Liver (tissue), 9 donors: ENCODE results near the gene APBA2. TPM values are rescaled to one million over a fixed set of nuclear protein-coding genes. Genes with fewer than 3 reads are reported as not detected.

Experiments used
- DNase-seq: peaks from one replicate; pipeline ENCODE4 v3.0.0-alpha.2; 2017; ENCODE audit warnings: low spot score
- H3K27ac ChIP-seq, 2 donors: one replicate each; pipeline ENCODE4 v1.7.0; 2013; ENCODE audit warnings: inconsistent platforms in 2 of 2, low read length in 2 of 2, control low read depth in 1 of 2, low read depth in 1 of 2, mild to moderate bottlenecking in 1 of 2
- H3K27me3 ChIP-seq, 4 donors: one replicate each; pipeline versions ENCODE4 v1.6.1 to v1.7.0; 2013; ENCODE audit warnings: low read length in 3 of 4, inconsistent platforms in 1 of 4, mild to moderate bottlenecking in 1 of 4, moderate library complexity in 1 of 4; ENCODE audit not compliant: control insufficient read depth in 4 of 4, insufficient read depth in 4 of 4
- H3K36me3 ChIP-seq, 4 donors: one replicate each; pipeline versions ENCODE4 v1.6.1 to v1.7.0; 2013; ENCODE audit warnings: low read length in 3 of 4, mild to moderate bottlenecking in 3 of 4, low read depth in 1 of 4, moderate library complexity in 1 of 4; ENCODE audit not compliant: control insufficient read depth in 4 of 4, insufficient read depth in 3 of 4
- H3K4me1 ChIP-seq, 4 donors: one replicate each; pipeline versions ENCODE4 v1.6.1 to v1.7.0; 2013; ENCODE audit warnings: low read length in 3 of 4, mild to moderate bottlenecking in 3 of 4, moderate library complexity in 1 of 4; ENCODE audit not compliant: control insufficient read depth in 4 of 4, insufficient read depth in 4 of 4
- H3K4me3 ChIP-seq, 3 donors: one replicate each; pipeline versions ENCODE4 v1.6.1 to v1.7.0; 2013; ENCODE audit warnings: low read length in 3 of 3, control low read depth in 1 of 3, low read depth in 1 of 3, mild to moderate bottlenecking in 1 of 3
- H3K9ac ChIP-seq, 2 donors: one replicate each; pipeline ENCODE4 v1.7.0; 2013; ENCODE audit warnings: low read length in 2 of 2, mild to moderate bottlenecking in 2 of 2, moderate library complexity in 2 of 2, control low read depth in 1 of 2, low read depth in 1 of 2
- H3K9me3 ChIP-seq, 4 donors: one replicate each; pipeline versions ENCODE4 v1.6.1 to v1.7.0; 2013; ENCODE audit warnings: low read length in 3 of 4; ENCODE audit not compliant: control insufficient read depth in 4 of 4
- ATF3 ChIP-seq: IDR thresholded peaks from 2 replicates; pipeline ENCODE4 v1.6.1; 2016; ENCODE audit warnings: antibody characterized with exemption
- CTCF ChIP-seq: fragments of 150-350 bp; IDR thresholded peaks from 2 replicates; pipeline ENCODE4 v1.5.1; 2017; ENCODE audit warnings: improper control_type of control experiment, low read depth, low read length; ENCODE audit not compliant: missing input control
- EGR1 ChIP-seq, 2 donors: IDR thresholded peaks; 2 replicates each; pipeline ENCODE4 v1.6.1; 2016 to 2018; ENCODE audit warnings: antibody characterized with exemption in 2 of 2, low read depth in 2 of 2
- FOXA1 ChIP-seq: IDR thresholded peaks from 2 replicates; pipeline ENCODE4 v1.6.1; 2016; ENCODE audit warnings: antibody characterized with exemption
- GABPA ChIP-seq, 2 donors: IDR thresholded peaks in 1 of 2; conservative IDR thresholded peaks in 1 of 2; 2 replicates each; pipeline ENCODE4 v1.6.1; 2016; ENCODE audit warnings: antibody characterized with exemption in 2 of 2, mild to moderate bottlenecking in 1 of 2, moderate library complexity in 1 of 2
- HNF4A ChIP-seq, 2 donors: conservative IDR thresholded peaks; 2 replicates each; pipeline ENCODE4 v1.6.1; 2016; ENCODE audit warnings: antibody characterized with exemption in 2 of 2, mild to moderate bottlenecking in 2 of 2
- HNF4G ChIP-seq: IDR thresholded peaks from 2 replicates; pipeline ENCODE4 v1.6.1; 2016; ENCODE audit warnings: antibody characterized with exemption
- JUND ChIP-seq, 2 donors: IDR thresholded peaks; 2 replicates each; pipeline ENCODE4 v1.6.1; 2016; ENCODE audit warnings: antibody characterized with exemption in 2 of 2
- MAX ChIP-seq: IDR thresholded peaks from 2 replicates; pipeline ENCODE4 v1.6.1; 2016; ENCODE audit warnings: antibody characterized with exemption
- NR2F2 ChIP-seq: IDR thresholded peaks from 2 replicates; pipeline ENCODE4 v1.6.1; 2016; ENCODE audit warnings: antibody characterized with exemption
- RAD21 ChIP-seq, 2 donors: IDR thresholded peaks; 2 replicates each; pipeline ENCODE4 v1.6.1; 2016; ENCODE audit warnings: antibody characterized with exemption in 2 of 2, mild to moderate bottlenecking in 2 of 2
- REST ChIP-seq: IDR thresholded peaks from 2 replicates; pipeline ENCODE4 v1.6.1; 2016; ENCODE audit warnings: antibody characterized with exemption, mild to moderate bottlenecking
- RXRA ChIP-seq, 2 donors: IDR thresholded peaks; 2 replicates each; pipeline ENCODE4 v1.6.1; 2017 to 2018; ENCODE audit warnings: antibody characterized with exemption in 2 of 2, mild to moderate bottlenecking in 1 of 2
- SP1 ChIP-seq: IDR thresholded peaks from 2 replicates; pipeline ENCODE4 v1.6.1; 2018; ENCODE audit warnings: antibody characterized with exemption, mild to moderate bottlenecking
- TAF1 ChIP-seq: conservative IDR thresholded peaks from 2 replicates; pipeline ENCODE4 v1.6.1; 2016; ENCODE audit warnings: antibody characterized with exemption, mild to moderate bottlenecking
- YY1 ChIP-seq: IDR thresholded peaks from 2 replicates; pipeline ENCODE4 v1.6.1; 2016; ENCODE audit warnings: antibody characterized with exemption, mild to moderate bottlenecking
- ZBTB33 ChIP-seq: IDR thresholded peaks from 2 replicates; pipeline ENCODE4 v1.6.1; 2016; ENCODE audit warnings: antibody characterized with exemption
- WGBS: extraction: QIAGEN DNeasy Blood & Tissue Kit; methylation state at CpG from one replicate; pipeline ENCODE4 v1.1.7; 2013; 5-methylcytosine and 5-hydroxymethylcytosine counted together
- polyA plus RNA-seq, 2 donors: library from polyadenylated mRNA; stranded (reverse) in 1 of 2; unstranded in 1 of 2; fragments of 200-250 nt in 1 of 2; fragments of >200 nt in 1 of 2; fragmentation: Nextera tagmentation in 1 of 2; extraction: Ambion mirVana in 1 of 2; gene quantifications; one replicate each; pipeline versions ENCODE4 v1.2.1 to v1.2.3, GENCODE V29; 2013 to 2015
- total RNA-seq, 2 donors: library from RNA; depleted of rRNA; stranded (reverse); fragments of >200 nt; gene quantifications; one replicate each; pipeline ENCODE4 v1.2.3, GENCODE V29; 2014
- donor health status: healthy.
- donor health status: healthy.
- donor health status: healthy.
- donor health status: healthy.
- donor health status: healthy.

The APBA2 gene
- total and polyA plus RNA-seq, 4 donors, result 0.38 to 2.9 (median 1.7) TPM

- Histone ChIP-seq H3K27ac (no peak overlapping the region), H3K36me3 (no peaks in the 10 kb centered on the region), H3K9me3 (no peaks in the 10 kb centered on the region), H3K4me1 (no peaks in the 10 kb centered on the region), H3K9ac (no peak overlapping the region), H3K27me3 (no peaks in the 10 kb centered on the region), H3K4me3 (no peak overlapping the region)
- DNase-seq, result no peak
- WGBS, result 89% methylated on average over 18 of the region's 18 CpGs
- TF ChIP-seq ATF3, result no peak
- no peak for TF ChIP-seq JUND (IDR thresholded peaks at IDR 0.05)
Observed at GRCh38 chr15:29123171-29123570, 237.4 kb downstream of the APBA2 start.

- H3K4me1 ChIP-seq, result no peaks in the 10 kb centered on the region
- H3K27ac ChIP-seq, result no peak overlapping the region
- no peak overlapping the region for H3K9ac ChIP-seq
- 96% methylated on average over 9 of the region's 9 CpGs for WGBS
- TF ChIP-seq TAF1 (no peak), NR2F2 (no peak), GABPA (IDR thresholded peaks at IDR 0.05 in 1 of 2, conservative IDR thresholded peaks at IDR 0.05 in 1 of 2) (no peak), CTCF (no peak), HNF4A (conservative IDR thresholded peaks at IDR 0.05) (no peak), EGR1 (IDR thresholded peaks at IDR 0.05; ENCODE audit: low read depth in 2 of 2) (no peak), ZBTB33 (no peak), RAD21 (IDR thresholded peaks at IDR 0.05) (no peak), YY1 (no peak)
- no peaks in the 10 kb centered on the region for H3K27me3 ChIP-seq
- no peaks in the 10 kb centered on the region for H3K36me3 ChIP-seq
- no peaks in the 10 kb centered on the region for H3K9me3 ChIP-seq
- no peak overlapping the region for H3K4me3 ChIP-seq
- DNase-seq, result no peak
Observed at GRCh38 chr15:29123991-29124390, 238.2 kb downstream of the APBA2 start.

- TF ChIP-seq HNF4A (conservative IDR thresholded peaks at IDR 0.05), result no peak
- TF ChIP-seq MAX, result no peak
- TF ChIP-seq NR2F2, result no peak
- TF ChIP-seq RXRA (IDR thresholded peaks at IDR 0.05), result no peak
- TF ChIP-seq REST, result no peak
- TF ChIP-seq FOXA1, result no peak
- no peak for TF ChIP-seq SP1
- TF ChIP-seq RAD21 (IDR thresholded peaks at IDR 0.05), result no peak
- no peak for TF ChIP-seq HNF4G
- no peak for TF ChIP-seq ZBTB33
- TF ChIP-seq TAF1, result no peak
- no peak for TF ChIP-seq YY1
- no peak overlapping the region for H3K27ac ChIP-seq
- H3K27me3 ChIP-seq, result no peaks in the 10 kb centered on the region
- no peak overlapping the region for H3K4me3 ChIP-seq
- no peaks in the 10 kb centered on the region for H3K9me3 ChIP-seq
- no peak for DNase-seq
- 86% methylated on average over 22 of the region's 22 CpGs for WGBS
- no peaks in the 10 kb centered on the region for H3K36me3 ChIP-seq
- H3K4me1 ChIP-seq, result no peaks in the 10 kb centered on the region
- H3K9ac ChIP-seq, result no peak overlapping the region
Observed at GRCh38 chr15:29124581-29125381, 239.0 kb downstream of the APBA2 start.
